Measurements from ENCODE around the gene HID1. TPM values are rescaled to one million over a fixed set of nuclear protein-coding genes. Genes with fewer than 3 reads are reported as not detected.

Gene HID1
- total RNA-seq, 6 experiments from 2014 or later: 0.40 to 0.96 (median 0.56) TPM

DNA sequence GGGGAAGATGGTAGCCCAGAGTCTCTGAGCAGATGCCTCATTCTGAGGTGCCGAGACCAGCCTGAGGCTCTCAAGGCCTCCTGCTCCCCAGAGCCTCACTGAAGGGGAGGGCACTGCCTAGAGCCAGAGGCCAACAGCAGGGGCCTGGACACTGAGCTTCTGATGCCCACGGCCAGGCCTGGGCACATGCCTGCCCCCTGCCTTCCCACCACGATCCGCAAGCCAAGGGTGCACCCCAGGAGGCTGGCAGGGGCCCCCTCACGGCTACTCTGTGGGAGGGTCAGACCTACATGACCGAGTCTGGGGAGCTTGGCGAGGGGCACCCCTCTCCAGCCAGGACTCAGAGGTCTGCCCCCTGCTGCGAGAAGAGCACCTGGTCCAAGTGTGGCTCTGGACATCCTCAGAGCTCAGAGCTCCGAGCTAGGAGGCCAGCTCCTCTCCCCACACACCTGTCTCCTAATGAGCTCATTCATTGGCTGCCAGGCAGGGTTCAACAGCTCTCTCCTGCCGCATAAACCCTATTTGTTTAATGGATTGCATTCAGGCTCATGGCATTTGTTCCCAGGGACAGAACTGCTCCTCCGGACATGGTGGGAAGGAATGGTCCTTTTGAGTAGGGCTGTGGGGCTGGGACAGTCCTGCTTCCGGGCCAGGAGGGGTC lies 23.0 kb downstream of the HID1 start:
- no peak overlapping the region for H3K4me3 Mint-ChIP-seq
- DNase-seq: no peak
- H3K36me3 Mint-ChIP-seq (ENCODE audit: low read depth): no peaks in the 10 kb centered on the region
- H3K27ac Mint-ChIP-seq: no peak overlapping the region
- peaks cover 27% of the 10 kb centered on the region for H3K27me3 Mint-ChIP-seq (ENCODE audit: insufficient read depth)
- no peak for TF ChIP-seq CTCF (IDR thresholded peaks at IDR 0.05)
- no peaks in the 10 kb centered on the region for H3K9me3 Mint-ChIP-seq
- H3K4me1 Mint-ChIP-seq (ENCODE audit: low read depth): no peaks in the 10 kb centered on the region

GRCh38 chr17:74947041-74947754 lies 25.4 kb downstream of the HID1 start:
- no peak for TF ChIP-seq CTCF (IDR thresholded peaks at IDR 0.05)
- H3K36me3 Mint-ChIP-seq (ENCODE audit: low read depth): no peaks in the 10 kb centered on the region
- no peak for DNase-seq
- H3K27me3 Mint-ChIP-seq (ENCODE audit: insufficient read depth): peaks cover 41% of the 10 kb centered on the region
- no peaks in the 10 kb centered on the region for H3K9me3 Mint-ChIP-seq
- H3K4me3 Mint-ChIP-seq: no peak overlapping the region
- no peak overlapping the region for H3K27ac Mint-ChIP-seq
- no peaks in the 10 kb centered on the region for H3K4me1 Mint-ChIP-seq (ENCODE audit: low read depth)

- no peak overlapping the region for H3K27ac Mint-ChIP-seq
- H3K36me3 Mint-ChIP-seq (ENCODE audit: low read depth): no peaks in the 10 kb centered on the region
- H3K27me3 Mint-ChIP-seq (ENCODE audit: insufficient read depth): peaks cover 46% of the 10 kb centered on the region
- no peaks in the 10 kb centered on the region for H3K9me3 Mint-ChIP-seq
- H3K4me3 Mint-ChIP-seq: no peak overlapping the region
- TF ChIP-seq CTCF (IDR thresholded peaks at IDR 0.05): no peak
- DNase-seq: no peak
- H3K4me1 Mint-ChIP-seq (ENCODE audit: low read depth): no peaks in the 10 kb centered on the region
Measured at GRCh38 chr17:74946641-74947040, 25.9 kb downstream of the HID1 start.

DNA sequence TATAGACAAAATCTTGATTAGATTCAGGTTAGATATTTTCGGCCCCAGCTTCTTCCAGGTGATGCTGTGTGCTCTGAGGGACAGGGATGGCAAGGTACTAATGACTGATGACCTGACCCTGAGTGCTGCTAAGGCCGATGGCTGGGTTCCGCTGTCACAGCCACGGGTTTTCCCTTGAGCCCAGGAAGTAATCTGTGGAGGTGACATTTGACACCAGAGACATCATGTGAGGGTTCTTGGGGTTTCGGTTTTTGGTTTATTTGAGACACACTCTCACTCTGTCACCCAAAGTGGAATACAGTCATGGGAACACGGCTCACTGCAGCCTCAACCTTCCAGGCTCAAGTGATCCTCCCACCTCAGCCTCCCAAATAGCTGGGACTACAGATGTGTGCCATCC lies 27.0 kb downstream of the HID1 start:
- H3K4me1 Mint-ChIP-seq (ENCODE audit: low read depth): no peaks in the 10 kb centered on the region
- no peaks in the 10 kb centered on the region for H3K9me3 Mint-ChIP-seq
- H3K27ac Mint-ChIP-seq: no peak overlapping the region
- no peak for TF ChIP-seq CTCF (IDR thresholded peaks at IDR 0.05)
- H3K4me3 Mint-ChIP-seq: no peak overlapping the region
- no peaks in the 10 kb centered on the region for H3K36me3 Mint-ChIP-seq (ENCODE audit: low read depth)
- H3K27me3 Mint-ChIP-seq (ENCODE audit: insufficient read depth): peaks cover 46% of the 10 kb centered on the region
- no peak for DNase-seq

GRCh38 chr17:74943808-74944522 lies 28.6 kb downstream of the HID1 start:
- TF ChIP-seq CTCF (IDR thresholded peaks at IDR 0.05): no peak
- DNase-seq: no peak
- no peaks in the 10 kb centered on the region for H3K4me1 Mint-ChIP-seq (ENCODE audit: low read depth)
- peaks cover 43% of the 10 kb centered on the region for H3K27me3 Mint-ChIP-seq (ENCODE audit: insufficient read depth)
- H3K36me3 Mint-ChIP-seq (ENCODE audit: low read depth): no peaks in the 10 kb centered on the region
- H3K4me3 Mint-ChIP-seq: no peak overlapping the region
- no peaks in the 10 kb centered on the region for H3K9me3 Mint-ChIP-seq
- H3K27ac Mint-ChIP-seq: no peak overlapping the region
